Stomach (tissue), 9 donors: Measurements from ENCODE around the gene HTR1D. TPM values are rescaled to one million over a fixed set of nuclear protein-coding genes. Genes with fewer than 3 reads are reported as not detected.

Source experiments
- DNase-seq, 2 donors: peaks; one replicate each; pipeline versions ENCODE4 v3.0.0 to v3.0.0-alpha.2; 2013 to 2019
- H3K27ac ChIP-seq, 5 donors: fragments of 200-600 bp in 4 of 5; sonication (generic) in 4 of 5; one replicate each; pipeline ENCODE4 v1.5.1; 2013 to 2019; ENCODE audit warnings: mild to moderate bottlenecking in 1 of 5, moderate library complexity in 1 of 5
- H3K27me3 ChIP-seq, 3 donors: fragments of 200-600 bp; sonication (generic); one replicate each; pipeline ENCODE4 v1.5.1; 2017 to 2019; ENCODE audit warnings: mixed run types in 1 of 3
- H3K36me3 ChIP-seq, 4 donors: fragments of 200-600 bp; sonication (generic); 1 replicate in 3 of 4; 2 replicates in 1 of 4; pipeline ENCODE4 v1.5.1; 2016 to 2019
- H3K4me1 ChIP-seq, 4 donors: fragments of 200-600 bp; sonication (generic); one replicate each; pipeline ENCODE4 v1.5.1; 2016 to 2019
- H3K4me3 ChIP-seq, 4 donors: fragments of 200-600 bp; sonication (generic) in 3 of 4; one replicate each; pipeline ENCODE4 v1.5.1; 2016 to 2019; ENCODE audit warnings: mild to moderate bottlenecking in 1 of 4
- H3K9me3 ChIP-seq, 4 donors: fragments of 200-600 bp; sonication (generic); one replicate each; pipeline ENCODE4 v1.5.1; 2016 to 2019
- EP300 ChIP-seq: sonication (generic); formaldehyde crosslinking; IDR thresholded peaks from one replicate; pipeline ENCODE4 v1.6.1; 2017; ENCODE audit warnings: antibody characterized with exemption
- POLR2A ChIP-seq, 4 donors: fragments of 450-650 bp; IDR thresholded peaks; one replicate each; pipeline ENCODE4 v1.6.1; 2016; ENCODE audit warnings: antibody characterized with exemption in 4 of 4, control low read depth in 2 of 4, mild to moderate bottlenecking in 1 of 4, moderate library complexity in 1 of 4
- POLR2AphosphoS5 ChIP-seq, 3 donors: sonication (generic); formaldehyde crosslinking; IDR thresholded peaks; one replicate each; pipeline ENCODE4 v1.6.1; 2016; ENCODE audit warnings: antibody characterized with exemption in 3 of 3
- WGBS, 5 donors: extraction: QIAGEN DNeasy Blood & Tissue Kit in 3 of 5; methylation state at CpG; one replicate each; pipeline versions ENCODE4 v1.1.5 to v1.1.7; 2013 to 2018; 5-methylcytosine and 5-hydroxymethylcytosine counted together
- intact Hi-C: fragments of 100-400 bp; cut with DNase I; formaldehyde crosslinking; loops from one replicate; pipeline ENCODE4 v1.15.1; 2023; ENCODE audit warnings: low total_unique reads
- polyA plus RNA-seq, 3 donors: library from polyadenylated mRNA; stranded (reverse); fragments of 200-250 nt; gene quantifications; one replicate each; pipeline ENCODE4 v1.2.3, GENCODE V29; 2013
- total RNA-seq, 5 donors: library from RNA; depleted of rRNA; stranded (reverse); fragments of >200 nt; gene quantifications; one replicate each; pipeline versions ENCODE4 v1.1.0 to v1.2.3, GENCODE V29; 2014 to 2016
- TF ChIP-seq, protein P1 (sequence below), 7 experiments: fragments of 450-650 bp in 4 of 7; fragments of 200-600 bp in 3 of 7; sonication (generic) in 3 of 7; IDR thresholded peaks; one replicate each; pipeline ENCODE4 v1.5.1; 2016 to 2019; ENCODE audit warnings: antibody characterized with exemption in 7 of 7, control low read depth in 2 of 7, mild to moderate bottlenecking in 1 of 7
- donor health status: healthy with polysubstance abuse.
- donor health status: Bipolar disorder and iron deficiency.
- donor health status: healthy.

Gene HTR1D
- total and polyA plus RNA-seq, 8 donors = 0.19 to 0.58 TPM; not detected in 6

DNA sequence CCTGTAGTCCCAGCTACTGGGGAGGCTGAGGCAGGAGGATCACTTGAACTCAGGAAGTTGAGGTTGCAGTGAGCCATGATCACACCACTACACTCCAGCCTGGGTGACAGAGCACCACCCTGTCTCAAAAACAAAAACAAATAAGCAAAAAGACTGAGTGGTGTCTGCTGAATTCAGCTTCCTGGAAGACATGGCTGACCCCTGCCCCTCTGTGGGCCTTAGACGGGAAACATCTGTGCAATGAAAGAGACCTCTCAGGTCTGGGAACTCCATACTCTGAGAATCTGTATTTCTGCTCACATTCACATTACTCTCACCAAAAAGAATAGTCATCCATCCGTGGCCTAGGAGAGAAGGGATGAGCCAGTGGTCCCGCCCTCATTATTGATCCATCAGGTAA lies 2.0 kb downstream of the HTR1D start:
- Histone ChIP-seq H3K4me1 (peaks cover 10 to 15% (median 14%) of the 10 kb centered on the region in 4 donors), H3K27ac (no peak overlapping the region), H3K4me3 (no peak overlapping the region), H3K9me3 (no peaks in the 10 kb centered on the region), H3K36me3 (no peaks in the 10 kb centered on the region), H3K27me3 (peaks cover 20 to 98% (median 51%) of the 10 kb centered on the region in 3 donors)
- no peak for DNase-seq
- TF ChIP-seq POLR2A (IDR thresholded peaks at IDR 0.05) = no peak
- no peak for TF ChIP-seq POLR2AphosphoS5 (IDR thresholded peaks at IDR 0.05)
- TF ChIP-seq EP300 = no peak
- TF ChIP-seq, protein P1, sequence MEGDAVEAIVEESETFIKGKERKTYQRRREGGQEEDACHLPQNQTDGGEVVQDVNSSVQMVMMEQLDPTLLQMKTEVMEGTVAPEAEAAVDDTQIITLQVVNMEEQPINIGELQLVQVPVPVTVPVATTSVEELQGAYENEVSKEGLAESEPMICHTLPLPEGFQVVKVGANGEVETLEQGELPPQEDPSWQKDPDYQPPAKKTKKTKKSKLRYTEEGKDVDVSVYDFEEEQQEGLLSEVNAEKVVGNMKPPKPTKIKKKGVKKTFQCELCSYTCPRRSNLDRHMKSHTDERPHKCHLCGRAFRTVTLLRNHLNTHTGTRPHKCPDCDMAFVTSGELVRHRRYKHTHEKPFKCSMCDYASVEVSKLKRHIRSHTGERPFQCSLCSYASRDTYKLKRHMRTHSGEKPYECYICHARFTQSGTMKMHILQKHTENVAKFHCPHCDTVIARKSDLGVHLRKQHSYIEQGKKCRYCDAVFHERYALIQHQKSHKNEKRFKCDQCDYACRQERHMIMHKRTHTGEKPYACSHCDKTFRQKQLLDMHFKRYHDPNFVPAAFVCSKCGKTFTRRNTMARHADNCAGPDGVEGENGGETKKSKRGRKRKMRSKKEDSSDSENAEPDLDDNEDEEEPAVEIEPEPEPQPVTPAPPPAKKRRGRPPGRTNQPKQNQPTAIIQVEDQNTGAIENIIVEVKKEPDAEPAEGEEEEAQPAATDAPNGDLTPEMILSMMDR (IDR thresholded peaks at IDR 0.05) = no peak
- 74 to 95% (median 86%) methylated on average over 2 to 3 of the region's 3 CpGs for WGBS, 5 donors
- intact Hi-C loops = no loop called here

DNA sequence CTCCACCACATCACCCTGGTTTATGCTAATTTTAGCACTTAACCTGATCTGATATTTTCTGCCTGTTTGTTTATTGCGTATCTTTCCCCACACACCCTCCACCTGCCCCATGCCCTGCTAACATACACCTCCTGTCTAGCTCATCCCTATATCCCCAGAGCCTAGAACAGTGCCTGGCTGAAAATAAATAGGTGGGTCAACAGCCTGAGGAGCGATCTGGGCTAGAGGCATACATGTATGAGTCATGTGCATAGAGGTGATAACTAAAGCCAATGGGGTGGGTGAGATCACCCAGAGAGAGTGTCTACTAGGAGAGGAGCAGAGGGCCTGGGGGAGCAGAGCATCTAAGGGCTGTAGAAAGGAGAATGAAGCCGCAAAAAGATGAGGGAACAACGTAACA lies 2.7 kb downstream of the HTR1D start:
- peaks cover 20 to 98% (median 51%) of the 10 kb centered on the region in 3 donors for H3K27me3 ChIP-seq
- H3K4me3 ChIP-seq = no peak overlapping the region
- no peak overlapping the region for H3K27ac ChIP-seq
- WGBS, 5 donors = 90 to 93% (median 90%) methylated on average over 4 of the region's 4 CpGs
- intact Hi-C loops = no loop called here
- no peaks in the 10 kb centered on the region for H3K36me3 ChIP-seq
- peaks cover 10 to 15% (median 14%) of the 10 kb centered on the region in 4 donors for H3K4me1 ChIP-seq
- TF ChIP-seq POLR2AphosphoS5 (IDR thresholded peaks at IDR 0.05) = no peak
- TF ChIP-seq EP300 = no peak
- no peak for TF ChIP-seq POLR2A (IDR thresholded peaks at IDR 0.05)
- TF ChIP-seq, protein P1 (IDR thresholded peaks at IDR 0.05) = no peak
- no peak for DNase-seq
- no peaks in the 10 kb centered on the region for H3K9me3 ChIP-seq

DNA sequence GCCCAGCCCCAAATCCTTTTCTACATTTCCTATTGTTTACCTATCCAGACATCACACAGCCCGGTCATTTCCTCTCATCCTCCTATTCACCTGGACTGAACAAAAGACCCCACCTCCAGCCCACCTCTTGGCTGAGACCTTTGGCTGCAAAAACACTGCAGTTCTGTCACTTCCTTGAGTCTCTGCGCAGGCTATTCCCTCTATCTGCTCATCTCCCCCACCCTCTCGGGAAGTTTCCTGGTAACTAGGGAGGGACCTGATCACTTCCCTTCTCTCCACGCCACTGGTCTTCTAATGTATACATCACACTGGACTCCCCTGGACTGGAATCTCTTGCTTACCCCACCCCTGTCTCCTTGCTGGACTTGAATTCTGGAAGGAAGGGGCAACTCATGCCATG lies 5.3 kb downstream of the HTR1D start:
- WGBS, 5 donors = 24 to 34% (median 32%) methylated on average over 4 of the region's 4 CpGs
- Histone ChIP-seq H3K27ac (no peak overlapping the region), H3K36me3 (no peaks in the 10 kb centered on the region), H3K9me3 (no peaks in the 10 kb centered on the region), H3K27me3 (peaks cover 16 to 92% (median 34%) of the 10 kb centered on the region in 3 donors), H3K4me1 (peaks cover 4 to 6% (median 5%) of the 10 kb centered on the region in 4 donors), H3K4me3 (no peak overlapping the region)
- DNase-seq = no peak
- intact Hi-C loops = no loop called here
- TF ChIP-seq EP300 (no peak), POLR2AphosphoS5 (IDR thresholded peaks at IDR 0.05) (no peak), POLR2A (IDR thresholded peaks at IDR 0.05) (no peak)
- TF ChIP-seq, protein P1 (IDR thresholded peaks at IDR 0.05) = no peak

DNA sequence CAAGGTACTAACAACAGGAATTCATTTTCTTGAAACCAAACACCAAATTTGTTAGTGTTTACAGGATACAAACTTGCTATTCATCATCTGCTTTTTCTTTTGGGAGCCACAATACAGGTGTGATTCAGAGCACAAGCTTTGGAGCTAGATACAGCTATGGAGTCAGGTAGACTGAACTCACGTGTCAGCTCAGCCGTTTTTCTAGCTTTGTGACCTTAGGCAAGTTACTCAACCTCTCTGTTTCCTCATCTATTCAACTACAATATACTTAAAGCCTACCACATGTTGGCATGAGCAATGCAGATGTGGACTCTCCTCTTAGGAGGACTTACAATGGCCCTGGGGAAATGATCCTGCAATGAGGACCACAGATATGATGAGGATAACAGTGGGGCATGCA lies 6.3 kb downstream of the HTR1D start:
- H3K27ac ChIP-seq = no peak overlapping the region
- H3K4me1 ChIP-seq = no peaks in the 10 kb centered on the region
- peaks cover 11 to 90% (median 24%) of the 10 kb centered on the region in 3 donors for H3K27me3 ChIP-seq
- H3K9me3 ChIP-seq = no peaks in the 10 kb centered on the region
- no peaks in the 10 kb centered on the region for H3K36me3 ChIP-seq
- H3K4me3 ChIP-seq = no peak overlapping the region
- 43 to 72% (median 66%) methylated on average over 2 of the region's 2 CpGs for WGBS, 5 donors
- intact Hi-C loops = no loop called here
- no peak for TF ChIP-seq EP300
- no peak for TF ChIP-seq POLR2AphosphoS5 (IDR thresholded peaks at IDR 0.05)
- TF ChIP-seq POLR2A (IDR thresholded peaks at IDR 0.05) = no peak
- TF ChIP-seq, protein P1 (IDR thresholded peaks at IDR 0.05) = no peak
- DNase-seq = no peak
